Lung (tissue), 12 donors: ENCODE results near the gene MVB12B. TPM values are rescaled to one million over a fixed set of nuclear protein-coding genes. Genes with fewer than 3 reads are reported as not detected.

Experiments used
- ATAC-seq: fragments of 200-7000 bp; cut with Tn5 transposase; one replicate; pipeline ENCODE4 v1.9.1; 2020; ENCODE audit warnings: moderate number of reproducible peaks; ENCODE audit not compliant: insufficient read depth, low FRiP score
- DNase-seq, 3 donors: peaks; one replicate each; pipeline ENCODE4 v3.0.0-alpha.2; 2013 to 2017
- H3K27ac ChIP-seq, 2 donors: one replicate each; pipeline ENCODE4 v1.5.1; 2013; ENCODE audit warnings: mild to moderate bottlenecking in 2 of 2, moderate library complexity in 2 of 2, control low read depth in 1 of 2, inconsistent platforms in 1 of 2, low read depth in 1 of 2, low read length in 1 of 2
- H3K27me3 ChIP-seq, 3 donors: one replicate each; pipeline ENCODE4 v1.5.1; 2013; ENCODE audit warnings: low read length in 2 of 3; ENCODE audit not compliant: control insufficient read depth in 3 of 3, insufficient read depth in 3 of 3
- H3K36me3 ChIP-seq, 4 donors: one replicate each; pipeline ENCODE4 v1.5.1; 2013; ENCODE audit warnings: low read length in 4 of 4, mild to moderate bottlenecking in 1 of 4, moderate library complexity in 1 of 4; ENCODE audit not compliant: control insufficient read depth in 4 of 4, insufficient read depth in 4 of 4
- H3K4me1 ChIP-seq, 5 donors: one replicate each; pipeline ENCODE4 v1.5.1; 2013; ENCODE audit warnings: low read length in 5 of 5, mild to moderate bottlenecking in 2 of 5, moderate library complexity in 1 of 5; ENCODE audit not compliant: control insufficient read depth in 5 of 5, insufficient read depth in 5 of 5
- H3K4me3 ChIP-seq: one replicate; pipeline ENCODE4 v1.5.1; 2013; ENCODE audit warnings: mild to moderate bottlenecking, control low read depth, moderate library complexity
- H3K9ac ChIP-seq, 2 donors: one replicate each; pipeline ENCODE4 v1.5.1; 2013; ENCODE audit warnings: low read length in 2 of 2, control low read depth in 1 of 2; ENCODE audit not compliant: insufficient read depth in 1 of 2
- H3K9me3 ChIP-seq, 4 donors: one replicate each; pipeline ENCODE4 v1.5.1; 2013; ENCODE audit warnings: low read length in 3 of 4, mild to moderate bottlenecking in 1 of 4, moderate library complexity in 1 of 4; ENCODE audit not compliant: control insufficient read depth in 4 of 4, insufficient read depth in 3 of 4
- WGBS, 2 donors: extraction: QIAGEN DNeasy Blood & Tissue Kit; methylation state at CpG; one replicate each; pipeline ENCODE4 v1.1.7; 2013; 5-methylcytosine and 5-hydroxymethylcytosine counted together
- polyA plus RNA-seq, 2 donors: library from polyadenylated mRNA; stranded (reverse); fragments of 200-250 nt; gene quantifications; one replicate each; pipeline ENCODE4 v1.2.1, GENCODE V29; 2013
- total RNA-seq, 2 donors: library from RNA; depleted of rRNA in 1 of 2; stranded (reverse); fragments of >200 nt in 1 of 2; gene quantifications; one replicate each; pipeline ENCODE4 v1.2.1, GENCODE V29; 2014 to 2021
- TF ChIP-seq, protein P1 (sequence below): IDR thresholded peaks from 2 replicates; pipeline ENCODE4 v1.5.1; 2012; ENCODE audit warnings: mild to moderate bottlenecking; ENCODE audit errors: control extremely low read depth, extremely low read depth
- donor health status: control.
- donor health status: control.
- donor health status: Bipolar disorder and iron deficiency.
- donor health status: healthy.
- donor health status: DM: yes; HTN: yes; CAD: no.

MVB12B gene
- total and polyA plus RNA-seq, 4 donors: 9.5 to 33.6 (median 16.5) TPM

- no peak overlapping the region for H3K27ac ChIP-seq
- WGBS, 2 donors: 86 to 96% methylated on average over 9 of the region's 9 CpGs
- ATAC-seq (no peak), DNase-seq (no peak)
- no peak overlapping the region for H3K9ac ChIP-seq
- TF ChIP-seq, protein P1, sequence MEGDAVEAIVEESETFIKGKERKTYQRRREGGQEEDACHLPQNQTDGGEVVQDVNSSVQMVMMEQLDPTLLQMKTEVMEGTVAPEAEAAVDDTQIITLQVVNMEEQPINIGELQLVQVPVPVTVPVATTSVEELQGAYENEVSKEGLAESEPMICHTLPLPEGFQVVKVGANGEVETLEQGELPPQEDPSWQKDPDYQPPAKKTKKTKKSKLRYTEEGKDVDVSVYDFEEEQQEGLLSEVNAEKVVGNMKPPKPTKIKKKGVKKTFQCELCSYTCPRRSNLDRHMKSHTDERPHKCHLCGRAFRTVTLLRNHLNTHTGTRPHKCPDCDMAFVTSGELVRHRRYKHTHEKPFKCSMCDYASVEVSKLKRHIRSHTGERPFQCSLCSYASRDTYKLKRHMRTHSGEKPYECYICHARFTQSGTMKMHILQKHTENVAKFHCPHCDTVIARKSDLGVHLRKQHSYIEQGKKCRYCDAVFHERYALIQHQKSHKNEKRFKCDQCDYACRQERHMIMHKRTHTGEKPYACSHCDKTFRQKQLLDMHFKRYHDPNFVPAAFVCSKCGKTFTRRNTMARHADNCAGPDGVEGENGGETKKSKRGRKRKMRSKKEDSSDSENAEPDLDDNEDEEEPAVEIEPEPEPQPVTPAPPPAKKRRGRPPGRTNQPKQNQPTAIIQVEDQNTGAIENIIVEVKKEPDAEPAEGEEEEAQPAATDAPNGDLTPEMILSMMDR: no peak
- no peak overlapping the region for H3K4me3 ChIP-seq
- H3K9me3 ChIP-seq: no peaks in the 10 kb centered on the region
- H3K36me3 ChIP-seq: peaks cover 0 to 7% (median 4%) of the 10 kb centered on the region in 4 donors
- H3K4me1 ChIP-seq: peaks cover 0 to 26% (median 14%) of the 10 kb centered on the region in 5 donors
- H3K27me3 ChIP-seq: no peaks in the 10 kb centered on the region
Observed at GRCh38 chr9:126379661-126380360, 53.2 kb downstream of the MVB12B start.

DNA sequence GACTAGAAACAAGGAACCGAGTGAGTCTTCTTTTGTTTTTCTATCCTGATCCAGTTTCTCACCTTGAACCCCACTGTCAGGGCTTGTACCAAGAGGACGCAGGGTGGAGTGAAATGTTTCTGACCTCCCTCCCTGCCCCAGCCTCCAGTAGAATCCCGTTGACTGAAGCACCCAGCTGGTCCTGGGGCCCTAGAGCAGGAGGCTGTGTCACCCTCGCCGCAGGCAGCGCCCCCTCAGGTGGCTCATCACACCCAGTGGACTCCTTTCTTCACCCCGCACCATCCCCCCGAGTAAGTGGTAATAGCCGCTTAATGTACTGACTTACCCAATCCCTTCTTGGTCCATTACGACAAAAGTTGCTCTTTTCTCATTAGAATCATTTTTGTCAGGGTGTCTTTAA is 53.8 kb downstream of the MVB12B start:
- no peaks in the 10 kb centered on the region for H3K27me3 ChIP-seq
- ATAC-seq (no peak), DNase-seq (no peak)
- TF ChIP-seq, protein P1: no peak
- H3K36me3 ChIP-seq: peaks cover 0 to 7% (median 4%) of the 10 kb centered on the region in 4 donors
- no peak overlapping the region for H3K9ac ChIP-seq
- H3K9me3 ChIP-seq: no peaks in the 10 kb centered on the region
- H3K27ac ChIP-seq: no peak overlapping the region
- WGBS, 2 donors: 87 to 95% methylated on average over 10 of the region's 10 CpGs
- peaks cover 0 to 20% (median 14%) of the 10 kb centered on the region in 5 donors for H3K4me1 ChIP-seq
- no peak overlapping the region for H3K4me3 ChIP-seq

DNA sequence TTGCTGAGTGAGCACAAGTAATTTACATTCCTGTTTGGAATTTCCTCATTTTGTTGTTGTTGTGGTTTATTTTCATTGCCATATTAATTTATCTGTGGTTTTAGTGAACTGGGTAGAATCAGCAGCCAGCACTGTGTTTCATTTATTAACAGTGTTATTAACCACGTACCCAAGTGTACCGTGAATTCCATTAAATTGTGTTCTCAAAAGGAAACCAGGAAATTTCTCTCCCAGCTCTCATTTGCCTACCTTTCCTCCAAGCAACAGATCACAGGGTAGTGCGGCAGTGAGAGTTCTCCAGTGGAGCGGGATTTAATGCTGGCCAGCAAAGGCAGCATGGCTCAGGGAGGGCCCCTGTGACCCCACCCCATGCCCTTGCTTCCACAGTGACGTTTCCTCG is 54.6 kb downstream of the MVB12B start:
- no peak overlapping the region for H3K9ac ChIP-seq
- no peak for ATAC-seq
- peaks cover 0 to 19% (median 12%) of the 10 kb centered on the region in 5 donors for H3K4me1 ChIP-seq
- H3K36me3 ChIP-seq: peaks cover 0 to 7% (median 4%) of the 10 kb centered on the region in 4 donors
- WGBS, 2 donors: 85 to 93% methylated on average over 6 of the region's 6 CpGs
- TF ChIP-seq, protein P1: no peak
- DNase-seq: no peak
- H3K27me3 ChIP-seq: no peaks in the 10 kb centered on the region
- H3K4me3 ChIP-seq: no peak overlapping the region
- no peak overlapping the region for H3K27ac ChIP-seq
- H3K9me3 ChIP-seq: no peaks in the 10 kb centered on the region
